CD4-positive, alpha-beta T cell treated with Interleukin-12 subunit alpha and Interleukin-12 subunit beta, for 1 hour (primary cell): ENCODE measurements around the gene COP1.
"Not testable (repeated sequence)": the region's sequence is repeated elsewhere in the genome, so short reads cannot be mapped to it uniquely, and the experiment has no call there.

ENCODE experiments used
- DNase-seq: peaks from one replicate; pipeline ENCODE4 v3.0.0-alpha.2; 2020

The COP1 gene

GRCh38 chr1:176206961-176207902 is at the start of gene COP1:
Gene COP1, minus strand, starts transcription at chr1:176207286. Its CDS starts 308 bp downstream, at chr1:176206978.
- peak; percentile 97 for DNase-seq

- DNase-seq: no peak
Measured at GRCh38 chr1:176252191-176252590, 45.1 kb upstream of the COP1 start.

GRCh38 chr1:176244851-176245250 is 37.8 kb upstream of the COP1 start:
- no peak for DNase-seq

- no peak for DNase-seq
Measured at GRCh38 chr1:176243746-176244145, 36.7 kb upstream of the COP1 start.

- no peak for DNase-seq
Measured at GRCh38 chr1:176241385-176242015, 34.4 kb upstream of the COP1 start.

- DNase-seq: not testable (repeated sequence)
Measured at GRCh38 chr1:176233657-176234056, 26.6 kb upstream of the COP1 start.

GRCh38 chr1:176227579-176227978 is 20.5 kb upstream of the COP1 start:
- no peak for DNase-seq

GRCh38 chr1:176225911-176226310 is 18.8 kb upstream of the COP1 start:
- DNase-seq: no peak

GRCh38 chr1:176225479-176225875 is 18.4 kb upstream of the COP1 start:
- no peak for DNase-seq

GRCh38 chr1:176222196-176222595 is 15.1 kb upstream of the COP1 start:
- no peak for DNase-seq

GRCh38 chr1:176220100-176220689 is 13.1 kb upstream of the COP1 start:
- DNase-seq: no peak

GRCh38 chr1:176217461-176218099 is 10.5 kb upstream of the COP1 start:
- DNase-seq: no peak

GRCh38 chr1:176216031-176216430 is 8.9 kb upstream of the COP1 start:
- no peak for DNase-seq

- DNase-seq: no peak
Measured at GRCh38 chr1:176211396-176212165, 4.5 kb upstream of the COP1 start.

GRCh38 chr1:176208034-176208433 is 948 bp upstream of the COP1 start:
- DNase-seq: no peak

GRCh38 chr1:176206006-176206960 is 803 bp downstream of the COP1 start:
- DNase-seq: no peak

- DNase-seq: no peak
Measured at GRCh38 chr1:176205332-176205914, 1.7 kb downstream of the COP1 start.

GRCh38 chr1:176204655-176205054 is 2.4 kb downstream of the COP1 start:
- DNase-seq: not testable (repeated sequence)

- no peak for DNase-seq
Measured at GRCh38 chr1:176203735-176204134, 3.4 kb downstream of the COP1 start.

GRCh38 chr1:176201568-176201967 is 5.5 kb downstream of the COP1 start:
- no peak for DNase-seq

- no peak for DNase-seq
Measured at GRCh38 chr1:176199707-176200106, 7.4 kb downstream of the COP1 start.
